Mesothelial cell of epicardium (in vitro differentiated cells): ENCODE data around the gene DLEC1. TPM values are rescaled to one million over a fixed set of nuclear protein-coding genes. Genes with fewer than 3 reads are reported as not detected.

Source experiments
- DNase-seq, 2 experiments: peaks; one replicate each; pipeline ENCODE4 v3.0.0; 2021; ENCODE audit warnings: low spot score in 2 of 2; ENCODE audit not compliant: unreplicated experiment in 2 of 2
- H3K27ac Mint-ChIP-seq: 2 replicates; pipeline ENCODE4 v1.8.0; 2021; ENCODE audit warnings: mixed read lengths
- H3K27me3 Mint-ChIP-seq: 2 replicates; pipeline ENCODE4 v1.8.0; 2021; ENCODE audit warnings: low read depth, mixed read lengths
- H3K36me3 Mint-ChIP-seq: 2 replicates; pipeline ENCODE4 v1.8.0; 2021; ENCODE audit warnings: mixed read lengths
- H3K4me1 Mint-ChIP-seq: 2 replicates; pipeline ENCODE4 v1.8.0; 2021; ENCODE audit warnings: mixed read lengths
- H3K4me3 Mint-ChIP-seq: 2 replicates; pipeline ENCODE4 v1.8.0; 2021; ENCODE audit warnings: mild to moderate bottlenecking, moderate library complexity, mixed read lengths
- H3K9me3 Mint-ChIP-seq: 2 replicates; pipeline ENCODE4 v1.8.0; 2021; ENCODE audit warnings: mixed read lengths
- CTCF ChIP-seq: fragments of 200-600 bp; sonication (generic); IDR thresholded peaks from one replicate; pipeline ENCODE4 v1.5.0; 2021; ENCODE audit warnings: antibody characterized with exemption; ENCODE audit not compliant: unreplicated experiment
- total RNA-seq: library from RNA; stranded (reverse); gene quantifications from 3 replicates; pipeline ENCODE4 v1.2.1, GENCODE V29; 2021

DLEC1 gene
- total RNA-seq, 1 donor from 2014 or later, result 1.4 TPM

GRCh38 chr3:38107911-38108648 is 69.1 kb downstream of the DLEC1 start:
- Mint-ChIP-seq H3K9me3 (peaks cover 15% of the 10 kb centered on the region), H3K27me3 (peaks cover 3% of the 10 kb centered on the region), H3K27ac (no peak overlapping the region), H3K4me1 (no peaks in the 10 kb centered on the region), H3K36me3 (no peaks in the 10 kb centered on the region), H3K4me3 (no peak overlapping the region)
- TF ChIP-seq CTCF, result no peak
- DNase-seq, result no peak

GRCh38 chr3:38108649-38109579 is 69.9 kb downstream of the DLEC1 start:
- no peak for DNase-seq
- no peaks in the 10 kb centered on the region for H3K4me1 Mint-ChIP-seq
- H3K27me3 Mint-ChIP-seq, result no peaks in the 10 kb centered on the region
- no peak overlapping the region for H3K27ac Mint-ChIP-seq
- peaks cover 15% of the 10 kb centered on the region for H3K9me3 Mint-ChIP-seq
- H3K4me3 Mint-ChIP-seq, result no peak overlapping the region
- no peaks in the 10 kb centered on the region for H3K36me3 Mint-ChIP-seq
- TF ChIP-seq CTCF, result no peak

- TF ChIP-seq CTCF, result no peak
- no peak for DNase-seq
- H3K4me3 Mint-ChIP-seq, result no peak overlapping the region
- H3K27me3 Mint-ChIP-seq, result no peaks in the 10 kb centered on the region
- H3K36me3 Mint-ChIP-seq, result no peaks in the 10 kb centered on the region
- no peaks in the 10 kb centered on the region for H3K4me1 Mint-ChIP-seq
- H3K9me3 Mint-ChIP-seq, result peaks cover 12% of the 10 kb centered on the region
- H3K27ac Mint-ChIP-seq, result no peak overlapping the region
These were observed 70.7 kb downstream of the DLEC1 start for GRCh38 chr3:38109580-38110313.

GRCh38 chr3:38110314-38111050 is 71.5 kb downstream of the DLEC1 start:
- peaks cover 7% of the 10 kb centered on the region for H3K27me3 Mint-ChIP-seq
- H3K4me3 Mint-ChIP-seq, result no peak overlapping the region
- H3K27ac Mint-ChIP-seq, result no peak overlapping the region
- no peaks in the 10 kb centered on the region for H3K36me3 Mint-ChIP-seq
- peaks cover 4% of the 10 kb centered on the region for H3K9me3 Mint-ChIP-seq
- no peaks in the 10 kb centered on the region for H3K4me1 Mint-ChIP-seq
- TF ChIP-seq CTCF, result no peak
- DNase-seq, result no peak

GRCh38 chr3:38111201-38111600 is 72.2 kb downstream of the DLEC1 start:
- Mint-ChIP-seq H3K27me3 (peaks cover 12% of the 10 kb centered on the region), H3K4me1 (no peaks in the 10 kb centered on the region), H3K36me3 (no peaks in the 10 kb centered on the region), H3K4me3 (no peak overlapping the region), H3K27ac (no peak overlapping the region), H3K9me3 (no peaks in the 10 kb centered on the region)
- no peak for DNase-seq
- TF ChIP-seq CTCF, result no peak
